NCI-H187 (cell line): Measurements from ENCODE around the gene VMAC.
"Not testable (repeated sequence)": the region's sequence is repeated elsewhere in the genome, so short reads cannot be mapped to it uniquely, and the experiment has no call there.

Experiments used
- DNase-seq, 2 experiments: peaks; one replicate each; lab custom pipeline; 2025; lab: John Stamatoyannopoulos, UW

VMAC gene

GRCh38 chr19:5884065-5884811 is 20.4 kb upstream of the VMAC start:
- DNase-seq: not testable (repeated sequence)

GRCh38 chr19:5889288-5889971 is 15.2 kb upstream of the VMAC start:
- DNase-seq: no peak

GRCh38 chr19:5890099-5890498 is 14.6 kb upstream of the VMAC start:
- DNase-seq: no peak

GRCh38 chr19:5891572-5891937 is 13.1 kb upstream of the VMAC start:
- no peak for DNase-seq

- DNase-seq: no peak
Observed at GRCh38 chr19:5891938-5892771, 12.5 kb upstream of the VMAC start.

- no peak for DNase-seq
Observed at GRCh38 chr19:5892772-5893275, 11.8 kb upstream of the VMAC start.

- DNase-seq: no peak
Observed at GRCh38 chr19:5893296-5893903, 11.3 kb upstream of the VMAC start.

GRCh38 chr19:5893907-5894703 is 10.6 kb upstream of the VMAC start:
- DNase-seq: no peak

- no peak for DNase-seq
Observed at GRCh38 chr19:5894704-5895349, 9.8 kb upstream of the VMAC start.

- DNase-seq: no peak
Observed at GRCh38 chr19:5895409-5895808, 9.3 kb upstream of the VMAC start.

- DNase-seq: no peak
Observed at GRCh38 chr19:5895890-5896289, 8.8 kb upstream of the VMAC start.

GRCh38 chr19:5896365-5897076 is 8.2 kb upstream of the VMAC start:
- no peak for DNase-seq

GRCh38 chr19:5897189-5897969 is 7.3 kb upstream of the VMAC start:
- no peak for DNase-seq

GRCh38 chr19:5899728-5900526 is 4.7 kb upstream of the VMAC start:
- no peak for DNase-seq

- DNase-seq: no peak
Observed at GRCh38 chr19:5900976-5901375, 3.7 kb upstream of the VMAC start.

GRCh38 chr19:5903056-5903623 is 1.5 kb upstream of the VMAC start:
- no peak for DNase-seq

- DNase-seq: peak; percentile 88 to 94
Observed at GRCh38 chr19:5903624-5904351, 884 bp upstream of the VMAC start, which contains the start of gene NDUFA11. TSS of gene NDUFA11 (minus strand) at chr19:5903790. CDS start at chr19:5903708, 82 bp downstream.
